Adrenal gland (tissue), 12 donors: Measurements from ENCODE around the gene MIA2. TPM values are rescaled to one million over a fixed set of nuclear protein-coding genes. Genes with fewer than 3 reads are reported as not detected.
"Not testable (repeated sequence)": the region's sequence is repeated elsewhere in the genome, so short reads cannot be mapped to it uniquely, and the experiment has no call there.

ENCODE experiments used
- DNase-seq, 7 donors: peaks; one replicate each; pipeline ENCODE4 v3.0.0-alpha.2; 2019 to 2020
- H3K27ac ChIP-seq, 5 donors: fragments of 200-600 bp; sonication (generic) in 4 of 5; 1 replicate in 3 of 5; 2 replicates in 2 of 5; pipeline versions ENCODE4 v1.5.1 to v1.8.0; 2016 to 2020; ENCODE audit warnings: mild to moderate bottlenecking in 1 of 5
- H3K27me3 ChIP-seq: fragments of 200-600 bp; 2 replicates; pipeline ENCODE4 v1.8.0; 2021
- H3K36me3 ChIP-seq, 2 donors: fragments of 200-600 bp; replicated peaks in 1 of 2; 1 replicate in 1 of 2; 2 replicates in 1 of 2; pipeline versions ENCODE4 v1.5.1 to v1.8.0; 2018 to 2022
- H3K4me1 ChIP-seq, 2 donors: fragments of 200-600 bp; replicated peaks in 1 of 2; 1 replicate in 1 of 2; 2 replicates in 1 of 2; pipeline versions ENCODE4 v1.5.1 to v1.8.0; 2018 to 2021
- H3K4me3 ChIP-seq, 4 donors: fragments of 200-600 bp; sonication (generic) in 3 of 4; one replicate each; pipeline ENCODE4 v1.5.1; 2016 to 2018
- H3K9me3 ChIP-seq, 3 donors: fragments of 200-600 bp; sonication (generic) in 1 of 3; replicated peaks in 1 of 3; 1 replicate in 2 of 3; 2 replicates in 1 of 3; pipeline versions ENCODE4 v1.5.1 to v1.8.0; 2016 to 2021
- POLR2A ChIP-seq, 2 donors: fragments of 450-650 bp; IDR thresholded peaks; one replicate each; pipeline ENCODE4 v1.6.1; 2017; ENCODE audit warnings: antibody characterized with exemption in 2 of 2, mild to moderate bottlenecking in 2 of 2, moderate library complexity in 1 of 2
- WGBS, 4 donors: extraction: QIAGEN DNeasy Blood & Tissue Kit in 2 of 4; methylation state at CpG; one replicate each; pipeline versions ENCODE4 v1.1.5 to v1.1.7; 2013 to 2017; 5-methylcytosine and 5-hydroxymethylcytosine counted together
- intact Hi-C, 2 donors: fragments of 100-400 bp; cut with DNase I; formaldehyde crosslinking; loops; one replicate each; pipeline versions ENCODE4 v1.14.1 to v1.15.0; 2022 to 2023
- polyA plus RNA-seq, 3 donors: library from polyadenylated mRNA; stranded (reverse); fragments of 200-250 nt in 2 of 3; fragments of 350-450 nt in 1 of 3; fragmentation: Illumina TruSeq in 1 of 3; extraction: RNeasy Lipid Tissue Mini Kit (QIAGEN cat#74804) in 1 of 3; gene quantifications; one replicate each; pipeline ENCODE4 v1.2.3, GENCODE V29; 2013 to 2014
- total RNA-seq, 9 donors: library from RNA; depleted of rRNA in 4 of 9; stranded (reverse); fragments of >200 nt in 4 of 9; fragments of 120-200 nt in 1 of 9; fragmentation: NEBNext Ultra II Directional in 1 of 9; extraction: Animal tissue kit (Norgen Biotek cat#: 25700) in 1 of 9; gene quantifications; one replicate each; pipeline versions ENCODE4 v1.1.0 to v1.2.4, GENCODE V29; 2013 to 2023
- TF ChIP-seq, protein P1 (sequence below), 6 experiments: fragments of 450-650 bp in 4 of 6; fragments of 200-600 bp in 2 of 6; sonication (generic) in 1 of 6; IDR thresholded peaks; 1 replicate in 5 of 6; 2 replicates in 1 of 6; pipeline versions ENCODE4 v1.5.1 to v1.8.0; 2016 to 2021; ENCODE audit warnings: antibody characterized with exemption in 6 of 6, mild to moderate bottlenecking in 2 of 6, moderate library complexity in 1 of 6
- donor health status: healthy with polysubstance abuse.
- donor health status: Bipolar disorder and iron deficiency.
- donor health status: DM: yes; HTN: yes; CAD: no.
- donor health status: DM: no; HTN: no; CAD: no.
- donor health status: DM: no; HTN: no; CAD: no.
- donor health status: DM: yes; HTN: yes; CAD: no.

MIA2 gene
- total and polyA plus RNA-seq, 12 donors: 24.8 to 62.0 (median 41.5) TPM

DNA sequence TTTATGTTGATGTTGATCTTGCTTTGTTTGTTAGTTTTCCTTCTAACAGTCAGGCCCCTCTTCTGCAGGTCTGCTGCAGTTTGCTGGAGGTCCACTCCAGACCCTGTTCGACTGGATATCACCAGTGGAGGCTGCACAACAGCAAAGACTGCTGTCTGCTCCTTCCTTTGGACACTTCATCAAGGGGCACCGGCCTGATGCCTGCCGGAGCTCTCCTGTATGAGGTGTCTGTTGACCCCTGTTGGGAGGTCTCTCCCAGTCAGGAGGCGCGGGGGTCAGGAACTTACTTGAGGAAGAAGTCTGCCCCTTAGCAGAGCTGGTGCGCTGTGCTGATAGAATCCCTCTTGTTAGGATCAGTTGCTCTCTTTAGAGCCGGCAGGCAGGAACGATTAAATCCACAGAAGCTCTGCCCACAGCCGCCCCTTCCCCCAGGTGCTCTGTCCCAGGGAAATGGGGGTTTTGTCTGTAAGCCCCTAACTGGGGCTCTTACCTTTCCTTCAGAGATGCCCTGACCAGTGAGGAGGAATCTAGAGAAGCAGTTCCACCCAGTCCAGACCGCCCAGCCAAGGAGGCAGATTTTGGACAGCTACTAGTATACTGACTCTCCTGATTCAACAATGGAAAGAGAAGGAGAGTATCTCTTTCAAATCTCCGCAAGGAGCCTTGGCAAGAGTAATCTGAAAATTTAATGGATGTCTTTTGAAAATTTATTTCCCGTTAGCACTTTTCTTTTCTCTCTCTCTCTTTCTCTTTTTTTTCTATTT lies 25.2 kb downstream of the MIA2 start:
- 82 to 85% (median 83%) methylated on average over 12 of the region's 12 CpGs for WGBS, 4 donors
- TF ChIP-seq, protein P1, sequence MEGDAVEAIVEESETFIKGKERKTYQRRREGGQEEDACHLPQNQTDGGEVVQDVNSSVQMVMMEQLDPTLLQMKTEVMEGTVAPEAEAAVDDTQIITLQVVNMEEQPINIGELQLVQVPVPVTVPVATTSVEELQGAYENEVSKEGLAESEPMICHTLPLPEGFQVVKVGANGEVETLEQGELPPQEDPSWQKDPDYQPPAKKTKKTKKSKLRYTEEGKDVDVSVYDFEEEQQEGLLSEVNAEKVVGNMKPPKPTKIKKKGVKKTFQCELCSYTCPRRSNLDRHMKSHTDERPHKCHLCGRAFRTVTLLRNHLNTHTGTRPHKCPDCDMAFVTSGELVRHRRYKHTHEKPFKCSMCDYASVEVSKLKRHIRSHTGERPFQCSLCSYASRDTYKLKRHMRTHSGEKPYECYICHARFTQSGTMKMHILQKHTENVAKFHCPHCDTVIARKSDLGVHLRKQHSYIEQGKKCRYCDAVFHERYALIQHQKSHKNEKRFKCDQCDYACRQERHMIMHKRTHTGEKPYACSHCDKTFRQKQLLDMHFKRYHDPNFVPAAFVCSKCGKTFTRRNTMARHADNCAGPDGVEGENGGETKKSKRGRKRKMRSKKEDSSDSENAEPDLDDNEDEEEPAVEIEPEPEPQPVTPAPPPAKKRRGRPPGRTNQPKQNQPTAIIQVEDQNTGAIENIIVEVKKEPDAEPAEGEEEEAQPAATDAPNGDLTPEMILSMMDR (IDR thresholded peaks at IDR 0.05): no peak
- TF ChIP-seq POLR2A (IDR thresholded peaks at IDR 0.05): no peak
- Histone ChIP-seq H3K4me3 (no peak overlapping the region), H3K27ac (no peak overlapping the region), H3K27me3 (no peaks in the 10 kb centered on the region), H3K36me3 (no peaks in the 10 kb centered on the region), H3K4me1 (no peaks in the 10 kb centered on the region), H3K9me3 (no peaks in the 10 kb centered on the region)
- DNase-seq: no peak
- intact Hi-C loops: no loop called here

DNA sequence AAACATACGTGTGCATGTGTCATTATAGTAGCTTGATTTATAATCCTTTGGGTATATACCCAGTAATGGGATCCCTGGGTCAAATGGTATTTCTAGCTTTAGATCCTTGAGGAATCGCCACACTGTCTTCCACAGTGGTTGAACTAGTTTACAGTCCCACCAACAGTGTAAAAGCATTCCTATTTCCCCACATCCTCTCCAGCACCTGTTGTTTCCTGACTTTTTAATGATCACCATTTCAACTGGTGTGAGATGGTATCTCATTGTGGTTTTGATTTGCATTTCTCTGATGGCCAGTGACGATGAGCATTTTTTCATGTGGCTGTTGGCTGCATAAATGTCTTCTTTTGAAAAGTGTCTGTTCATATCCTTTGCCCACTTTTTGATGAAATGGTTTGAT lies 26.4 kb downstream of the MIA2 start:
- DNase-seq: not testable (repeated sequence)
- WGBS, 4 donors: 80 to 99% (median 84%) methylated on average over 3 of the region's 3 CpGs
- intact Hi-C loops: loop anchor here in 1 of 2 donors (10.0 kb wide), 1 partner anchor 75 kb away; no protein-coding TSS in a partner anchor

DNA sequence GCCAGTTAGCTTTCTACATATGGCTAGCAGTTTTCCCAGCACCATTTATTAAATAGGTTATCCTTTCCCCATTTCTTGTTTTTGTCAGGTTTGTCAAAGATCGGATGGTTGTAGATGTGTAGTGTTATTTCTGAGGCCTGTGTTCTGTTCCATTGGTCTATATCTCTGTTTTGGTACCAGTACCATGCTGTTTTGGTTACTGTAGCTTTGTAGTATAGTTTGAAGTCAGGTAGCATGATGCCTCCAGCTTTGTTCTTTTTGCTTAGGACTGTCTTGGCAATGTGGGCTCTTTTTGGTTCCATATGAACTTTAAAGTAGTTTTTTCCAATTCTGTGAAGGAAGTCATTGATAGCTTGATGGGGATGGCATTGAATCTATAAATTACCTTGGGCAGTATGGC lies 28.5 kb downstream of the MIA2 start:
- not testable (repeated sequence) for H3K9me3 ChIP-seq, H3K27ac ChIP-seq, H3K27me3 ChIP-seq, DNase-seq, H3K36me3 ChIP-seq, H3K4me3 ChIP-seq
- WGBS, 4 donors: 86 to 100% (median 100%) methylated on average over 1 of the region's 1 CpG
- intact Hi-C loops: loop anchor here in 1 of 2 donors (10.0 kb wide), 1 partner anchor 77 kb away; no protein-coding TSS in a partner anchor
- peaks cover 0 to 17% of the 10 kb centered on the region in 2 donors for H3K4me1 ChIP-seq

More for the DNA sequence above, 26.4 kb downstream of the MIA2 start:
- not testable (repeated sequence) for H3K27me3 ChIP-seq, H3K27ac ChIP-seq, H3K36me3 ChIP-seq, H3K4me1 ChIP-seq, H3K9me3 ChIP-seq, H3K4me3 ChIP-seq

DNA sequence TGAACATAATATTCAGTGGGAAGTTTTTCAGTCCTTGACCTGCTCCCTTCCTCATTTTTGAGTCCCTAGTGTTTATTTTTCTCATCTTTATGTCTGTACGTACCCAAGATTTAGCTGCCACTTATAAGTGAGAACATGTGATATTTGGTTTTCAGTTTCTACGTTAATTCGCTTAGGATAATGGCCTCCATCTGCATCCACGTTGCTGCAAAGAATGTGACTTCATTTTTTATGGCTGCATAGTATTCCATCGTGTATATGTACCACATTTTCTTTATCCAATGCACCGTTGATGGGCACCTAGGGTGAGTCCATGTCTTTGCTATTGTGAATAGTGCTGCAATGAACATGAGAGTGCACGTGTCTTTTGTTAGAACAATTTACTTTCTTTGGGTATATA lies 30.3 kb downstream of the MIA2 start:
- Histone ChIP-seq H3K27ac (no peak overlapping the region), H3K9me3 (no peaks in the 10 kb centered on the region), H3K27me3 (no peaks in the 10 kb centered on the region), H3K4me1 (peaks cover 6 to 32% of the 10 kb centered on the region in 2 donors), H3K36me3 (no peaks in the 10 kb centered on the region), H3K4me3 (no peak overlapping the region)
- no peak for DNase-seq
- TF ChIP-seq, protein P1 (IDR thresholded peaks at IDR 0.05): no peak
- no peak for TF ChIP-seq POLR2A (IDR thresholded peaks at IDR 0.05)
- intact Hi-C loops: loop anchor here in 1 of 2 donors (10.0 kb wide), 1 partner anchor 79 kb away; no protein-coding TSS in a partner anchor
- WGBS, 4 donors: 90 to 93% (median 92%) methylated on average over 6 to 7 of the region's 7 CpGs

DNA sequence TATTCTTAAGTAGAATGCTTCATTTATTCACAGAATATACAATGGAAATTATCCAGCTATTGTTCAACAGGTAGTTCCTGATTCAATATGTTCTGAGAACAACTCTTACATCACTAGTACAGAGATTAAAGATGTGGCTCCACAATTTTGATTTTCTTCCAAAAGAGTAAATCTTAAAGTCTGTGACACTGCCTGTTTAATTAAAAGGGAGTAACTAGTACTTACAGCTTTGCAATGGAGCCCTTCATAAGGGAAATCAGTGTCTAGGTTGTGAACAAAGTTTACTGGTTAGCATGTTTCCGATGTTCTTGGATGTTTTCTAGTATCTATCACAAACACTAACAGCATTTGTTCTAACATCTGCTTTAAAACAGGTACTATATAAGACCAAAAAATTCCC lies 30.8 kb downstream of the MIA2 start:
- no peak for DNase-seq
- H3K9me3 ChIP-seq: no peaks in the 10 kb centered on the region
- no peaks in the 10 kb centered on the region for H3K27me3 ChIP-seq
- 92 to 95% (median 94%) methylated on average over 1 of the region's 1 CpG for WGBS, 4 donors
- H3K27ac ChIP-seq: no peak overlapping the region
- no peaks in the 10 kb centered on the region for H3K36me3 ChIP-seq
- no peak overlapping the region for H3K4me3 ChIP-seq
- TF ChIP-seq, protein P1 (IDR thresholded peaks at IDR 0.05): no peak
- no peak for TF ChIP-seq POLR2A (IDR thresholded peaks at IDR 0.05)
- H3K4me1 ChIP-seq: peaks cover 6 to 37% of the 10 kb centered on the region in 2 donors
- intact Hi-C loops: loop anchor here in 1 of 2 donors (10.0 kb wide), 1 partner anchor 80 kb away; no protein-coding TSS in a partner anchor
